ENCODE measurements around the gene ISL2. TPM values are rescaled to one million over a fixed set of nuclear protein-coding genes. Genes with fewer than 3 reads are reported as not detected.

ISL2 gene
- total and polyA plus RNA-seq, 2 of the 4 experiments (the other 2 are of a cell fraction) = 1.3 to 3.6 TPM

DNA sequence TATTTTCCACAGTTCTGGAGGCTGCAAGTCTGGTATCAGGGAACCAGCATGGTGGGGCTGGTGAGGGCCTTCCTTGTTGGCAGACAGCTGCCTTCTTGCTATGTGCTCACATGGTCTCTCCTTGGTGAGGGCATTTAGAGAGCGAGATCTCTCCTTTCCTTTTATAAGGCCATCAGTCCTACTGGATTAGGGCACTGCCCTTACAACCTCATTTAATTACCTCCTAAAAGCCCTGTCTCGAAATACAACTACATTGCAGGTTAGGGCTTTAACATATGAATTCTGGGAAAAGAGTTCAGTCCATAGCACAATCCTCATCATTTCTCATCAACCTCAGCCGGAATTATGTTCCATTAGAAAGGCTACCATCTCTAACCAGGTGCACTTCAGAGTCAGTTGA lies 21.9 kb downstream of the ISL2 start:
- no peak overlapping the region for H2BK15ac ChIP-seq (ENCODE audit: low read depth, low read length)
- no peak overlapping the region for H3K18ac ChIP-seq (ENCODE audit: low read depth, low read length)
- no peak overlapping the region for H3K4ac ChIP-seq (ENCODE audit: low read depth, low read length)
- no peaks in the 10 kb centered on the region for H3K27me3 ChIP-seq (ENCODE audit: control insufficient read depth, insufficient read depth, low read length)
- H3K36me3 ChIP-seq (ENCODE audit: control insufficient read depth, insufficient read depth, low read length) = no peaks in the 10 kb centered on the region
- H3K4me3 ChIP-seq (ENCODE audit: insufficient read depth, low read depth, low read length) = no peak overlapping the region
- no peak overlapping the region for H3K9ac ChIP-seq (ENCODE audit: low read depth, low read length)
- H3K9me1 ChIP-seq (ENCODE audit: insufficient read depth, low read length) = no peaks in the 10 kb centered on the region; the same call in 1 of the 2 replicates
- no peak overlapping the region for H3K23ac ChIP-seq (ENCODE audit: low read depth, low read length)
- H2BK120ac ChIP-seq (ENCODE audit: low read depth, low read length) = no peak overlapping the region
- DNase-seq = no peak
- BruUV-seq (replicated peaks) = no TSS peak
- no peak overlapping the region for H2AK9ac ChIP-seq (replicated peaks; ENCODE audit: low read depth, low read length, poor library complexity)
- no peaks in the 10 kb centered on the region for H3K4me1 ChIP-seq (ENCODE audit: control insufficient read depth, insufficient read depth, low read length)
- H2AK5ac ChIP-seq (ENCODE audit: low read depth, low read length) = no peak overlapping the region
- no peak overlapping the region for H4K5ac ChIP-seq (ENCODE audit: low read depth, low read length)
- H2BK20ac ChIP-seq (ENCODE audit: low read depth, low read length) = no peak overlapping the region
- 57% methylated on average over 2 of the region's 3 CpGs; no CpG with 5 or more reads in 1 of the 2 experiments for WGBS, 2 experiments (ENCODE audit: extremely low coverage in 2 of 2, insufficient read length in 1 of 2)
- no peaks in the 10 kb centered on the region for H4K20me1 ChIP-seq (ENCODE audit: insufficient read depth, low read length)
- H4K8ac ChIP-seq (ENCODE audit: low read depth in 2 of 2, low read length in 2 of 2) = no peak overlapping the region
- no peak overlapping the region for H2AFZ ChIP-seq (replicated peaks; ENCODE audit: low read length, poor library complexity)
- ATAC-seq (ENCODE audit: low read depth) = no peak
- H4K91ac ChIP-seq (ENCODE audit: insufficient read depth, low read depth, low read length) = no peak overlapping the region
- H3K4me2 ChIP-seq (ENCODE audit: low read depth, low read length) = no peak overlapping the region
- H3K79me1 ChIP-seq (ENCODE audit: low read depth in 1 of 2, low read length in 2 of 2) = no peaks in the 10 kb centered on the region
- no peak overlapping the region for H2BK5ac ChIP-seq (ENCODE audit: low read depth, low read length, poor library complexity, severe bottlenecking)
- no peaks in the 10 kb centered on the region for H3K9me3 ChIP-seq (ENCODE audit: control insufficient read depth, insufficient read depth, low read length)
- H3K56ac ChIP-seq (ENCODE audit: extremely low read depth, insufficient read depth, low read length) = no peak overlapping the region
- ChIA-PET POLR2A (ENCODE audit: unreplicated experiment) (no interaction called here), CTCF (no interaction called here)
- no peak for TF ChIP-seq SMC3 (IDR thresholded peaks at IDR 0.05; ENCODE audit: low read depth, low read length)
- intact Hi-C loops (cut with micrococcal nuclease) = no loop called here
- in situ Hi-C loops (cut with MboI; ENCODE audit: low sequenced_read_pairs) = no loop called here
- no peak overlapping the region for H3K27ac ChIP-seq (ENCODE audit: insufficient read depth, low read length)
- no peak overlapping the region for H3K14ac ChIP-seq (replicated peaks; ENCODE audit: low read depth, low read length)
- dilution Hi-C loops (cut with HindIII; ENCODE audit: low sequenced_read_pairs, unreplicated experiment) = no loop called here
